GM18909 (cell line): ENCODE measurements around the gene SYTL3.
"Not testable (repeated sequence)": the region's sequence is repeated elsewhere in the genome, so short reads cannot be mapped to it uniquely, and the experiment has no call there.

Source experiments
- ATAC-seq: cut with Tn5 transposase; IDR thresholded peaks from one replicate; pipeline ENCODE4 v1.9.1; 2021; ENCODE audit warnings: mild to moderate bottlenecking; ENCODE audit not compliant: unreplicated experiment, poor library complexity

The SYTL3 gene, protein sequence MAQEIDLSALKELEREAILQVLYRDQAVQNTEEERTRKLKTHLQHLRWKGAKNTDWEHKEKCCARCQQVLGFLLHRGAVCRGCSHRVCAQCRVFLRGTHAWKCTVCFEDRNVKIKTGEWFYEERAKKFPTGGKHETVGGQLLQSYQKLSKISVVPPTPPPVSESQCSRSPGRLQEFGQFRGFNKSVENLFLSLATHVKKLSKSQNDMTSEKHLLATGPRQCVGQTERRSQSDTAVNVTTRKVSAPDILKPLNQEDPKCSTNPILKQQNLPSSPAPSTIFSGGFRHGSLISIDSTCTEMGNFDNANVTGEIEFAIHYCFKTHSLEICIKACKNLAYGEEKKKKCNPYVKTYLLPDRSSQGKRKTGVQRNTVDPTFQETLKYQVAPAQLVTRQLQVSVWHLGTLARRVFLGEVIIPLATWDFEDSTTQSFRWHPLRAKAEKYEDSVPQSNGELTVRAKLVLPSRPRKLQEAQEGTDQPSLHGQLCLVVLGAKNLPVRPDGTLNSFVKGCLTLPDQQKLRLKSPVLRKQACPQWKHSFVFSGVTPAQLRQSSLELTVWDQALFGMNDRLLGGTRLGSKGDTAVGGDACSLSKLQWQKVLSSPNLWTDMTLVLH

DNA sequence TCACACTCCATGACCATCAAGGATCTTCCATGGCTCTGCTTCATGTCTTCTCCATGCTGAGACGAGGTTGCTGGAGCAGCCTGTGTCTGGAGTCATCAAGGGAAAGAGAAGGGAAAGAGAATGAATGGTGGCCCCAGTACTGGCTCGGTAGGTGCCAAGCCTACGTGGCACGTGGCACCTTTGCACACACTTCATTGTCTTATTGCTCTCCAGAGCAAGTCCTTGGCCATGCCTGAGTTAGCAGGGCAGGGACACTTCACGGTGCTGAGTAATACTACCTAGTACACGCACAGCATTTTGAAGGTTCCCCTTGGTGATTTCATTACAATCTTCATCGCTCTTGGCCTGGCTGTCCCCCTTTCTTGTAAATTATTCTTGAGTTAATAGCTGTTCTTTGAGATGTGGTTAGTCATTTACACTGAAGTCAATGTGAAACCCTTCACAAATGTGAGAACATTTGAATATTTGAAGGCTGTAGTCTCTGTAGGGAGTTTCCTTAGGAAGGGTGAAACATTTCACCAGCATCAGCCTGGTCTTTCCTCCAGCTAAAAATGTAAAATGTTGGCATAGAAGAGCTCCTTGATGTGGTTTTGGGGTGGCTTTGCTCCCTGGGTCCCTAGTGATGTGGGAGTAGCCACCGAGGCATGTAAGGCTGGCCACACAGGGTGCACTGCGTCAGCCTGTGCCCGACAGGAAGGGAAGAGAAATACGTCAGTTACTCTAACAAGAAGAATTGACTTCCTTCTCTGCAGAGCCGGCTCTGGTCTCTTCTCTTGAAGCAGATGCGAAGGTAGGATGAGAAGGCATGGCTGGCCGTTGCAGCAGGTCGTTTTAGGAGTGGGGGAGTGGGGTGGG, at the start of gene SYTL3:
TSS of gene SYTL3 (plus strand) at position 766 of the 855 bp plus-strand sequence. CDS start 13,215 bp downstream, outside the sequence.
- peak; percentile 48 for ATAC-seq

DNA sequence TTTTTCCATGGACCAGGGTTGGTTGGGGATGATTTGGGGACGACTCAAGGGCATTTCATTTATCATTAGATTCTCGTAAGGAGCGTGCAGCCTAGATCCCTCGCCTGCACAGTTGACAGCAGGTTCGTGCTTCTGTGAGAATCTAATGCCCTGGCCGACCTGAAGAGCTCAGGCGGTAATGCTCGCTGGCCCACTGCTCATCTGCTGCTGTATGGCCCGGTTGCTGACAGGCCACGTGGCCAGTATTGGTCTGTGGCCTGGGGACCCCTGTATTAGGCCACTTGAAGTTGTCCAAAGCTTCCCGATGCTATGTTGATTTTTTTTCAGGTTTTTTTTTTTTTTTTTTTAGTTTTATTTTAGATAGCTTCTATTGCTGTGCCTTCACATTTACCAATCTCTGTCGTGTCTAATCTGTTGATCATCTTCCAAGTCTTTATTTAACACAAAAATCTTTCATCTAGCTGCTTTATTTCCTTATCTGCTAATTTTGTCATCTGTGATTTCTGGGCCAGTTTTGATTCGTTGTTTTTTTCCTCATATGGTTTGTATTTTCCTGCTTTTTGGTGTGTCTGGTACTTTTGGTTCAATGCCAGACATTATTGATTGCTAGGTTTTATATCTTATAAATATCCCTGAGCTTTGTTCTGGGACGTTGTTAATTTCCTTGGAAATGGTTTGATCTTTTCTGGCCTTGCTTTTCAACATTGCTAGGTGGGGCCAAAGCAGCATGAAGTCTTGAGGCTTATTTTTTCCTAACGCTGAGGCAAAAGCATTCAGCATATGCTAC, 46.4 kb upstream of the SYTL3 start:
- ATAC-seq = no peak

DNA sequence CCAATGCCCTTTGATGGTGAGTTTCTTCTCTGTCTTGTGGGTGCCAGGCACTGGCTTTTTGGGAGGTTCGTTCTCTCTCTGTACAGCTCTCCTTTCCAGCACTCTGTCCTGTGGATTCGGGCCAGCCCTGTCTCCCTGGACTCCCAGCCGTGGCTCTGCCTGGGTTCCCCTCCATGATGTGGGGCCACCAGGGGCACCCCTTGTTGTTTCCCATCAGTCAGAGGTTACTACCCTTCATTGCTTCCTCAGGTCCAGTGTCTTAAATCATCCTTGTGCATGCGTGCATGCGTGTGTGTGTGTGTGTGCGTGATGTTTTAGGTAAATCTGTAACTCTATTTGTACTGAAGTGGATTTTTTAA, 45.8 kb upstream of the SYTL3 start:
- no peak for ATAC-seq

DNA sequence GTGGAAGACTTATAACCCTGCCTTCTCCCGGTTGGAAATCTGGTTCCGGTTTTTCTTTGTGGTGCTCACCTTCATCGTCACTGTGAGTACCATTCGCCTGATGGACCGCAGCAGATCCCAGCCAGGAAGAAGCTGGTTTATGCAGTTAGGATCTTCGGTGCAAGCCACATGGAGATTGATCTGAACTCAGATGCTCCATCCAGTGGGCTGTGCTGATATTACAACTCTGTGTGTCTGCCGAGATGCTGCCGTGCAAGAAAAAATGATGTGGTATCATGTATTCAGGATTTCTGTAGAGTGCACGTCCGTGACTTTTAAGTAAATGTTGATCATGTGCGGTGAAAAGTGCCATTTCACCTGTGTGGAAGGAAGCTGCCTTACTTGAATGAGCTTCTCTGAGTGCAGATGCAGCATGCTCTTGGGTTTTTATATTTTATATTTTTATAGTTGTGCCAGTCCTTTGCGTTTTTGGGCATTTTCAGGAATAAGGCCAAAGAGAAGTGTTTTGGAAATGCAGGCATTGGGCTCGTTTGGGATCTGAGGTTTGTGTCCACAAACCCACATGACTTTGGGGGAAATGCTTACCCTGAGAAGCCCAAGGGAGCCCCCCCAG, 44.5 kb upstream of the SYTL3 start:
- ATAC-seq = peak; percentile 48

DNA sequence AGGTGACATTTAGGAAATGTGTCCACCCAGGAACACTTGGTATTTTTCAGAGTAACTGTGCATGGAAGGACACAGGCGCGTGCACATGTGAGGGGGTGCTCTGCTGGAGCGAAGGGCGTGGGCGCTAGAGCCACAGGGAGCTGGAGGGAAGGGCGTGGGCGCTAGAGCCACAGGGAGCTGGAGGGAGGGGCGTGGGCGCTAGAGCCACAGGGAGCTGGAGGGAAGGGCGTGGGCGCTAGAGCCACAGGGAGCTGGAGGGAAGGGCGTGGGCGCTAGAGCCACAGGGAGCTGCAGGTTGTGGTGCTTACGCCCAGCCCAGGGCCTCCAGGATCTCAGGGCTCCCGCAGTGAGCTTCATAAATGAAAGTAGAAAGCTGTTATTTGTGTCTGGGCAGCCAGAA, 43.8 kb upstream of the SYTL3 start:
- ATAC-seq = not testable (repeated sequence)

DNA sequence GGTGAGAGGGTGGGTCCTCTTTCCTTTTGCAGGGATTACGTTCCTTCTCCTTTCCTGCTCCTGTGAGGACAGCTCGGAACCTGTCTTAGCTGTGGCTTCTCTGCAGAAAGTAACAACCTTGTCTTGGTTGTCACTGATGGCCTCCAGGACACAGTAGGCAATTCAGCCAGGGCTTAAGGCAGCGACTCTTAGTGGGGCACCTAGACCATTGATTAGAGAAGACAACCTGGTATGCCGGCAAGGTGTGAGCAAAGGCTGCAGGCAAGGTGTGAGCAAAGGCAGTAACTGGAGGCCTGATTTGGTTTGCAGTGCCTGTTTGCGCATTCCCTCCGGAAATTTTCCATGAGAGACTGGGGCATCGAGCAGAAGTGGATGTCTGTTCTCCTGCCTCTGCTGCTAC, 42.9 kb upstream of the SYTL3 start:
- no peak for ATAC-seq

DNA sequence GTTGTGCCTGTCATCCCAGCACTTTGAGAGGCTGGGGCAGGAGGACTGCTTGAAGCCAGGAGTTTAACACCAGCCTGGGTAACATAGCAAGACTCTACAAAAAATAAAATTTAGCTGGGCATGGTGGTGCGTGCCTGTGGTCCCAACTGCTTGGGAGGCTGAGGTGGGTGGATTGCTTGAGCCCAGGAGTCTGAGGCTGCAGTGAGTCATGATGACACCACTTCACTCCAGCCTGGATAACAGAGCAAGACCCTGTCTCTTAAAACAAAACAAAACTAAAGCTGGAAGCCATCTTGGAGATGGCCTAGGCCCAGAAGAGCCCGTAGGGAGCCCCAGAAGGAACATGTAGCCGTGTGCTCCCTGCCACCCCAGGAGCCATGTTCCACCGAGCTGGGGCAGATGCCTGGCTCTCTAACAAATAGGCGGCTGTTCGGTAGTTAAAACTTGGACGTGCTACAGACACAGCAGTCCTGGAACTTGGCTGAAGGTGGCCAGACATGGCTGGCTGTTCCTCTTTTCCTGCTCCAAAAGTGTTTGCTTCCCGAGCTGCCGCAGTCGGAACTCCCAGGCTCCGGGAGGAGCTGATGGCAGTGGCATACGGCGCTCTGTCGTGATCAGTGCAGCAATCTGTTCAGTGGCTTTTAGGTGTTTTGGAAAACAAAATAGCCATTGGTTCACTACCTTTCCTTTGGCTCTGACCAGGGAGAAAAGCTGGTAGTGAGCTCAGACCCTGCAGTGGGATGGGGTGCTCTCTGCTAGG, 42.3 kb upstream of the SYTL3 start:
- ATAC-seq = no peak

DNA sequence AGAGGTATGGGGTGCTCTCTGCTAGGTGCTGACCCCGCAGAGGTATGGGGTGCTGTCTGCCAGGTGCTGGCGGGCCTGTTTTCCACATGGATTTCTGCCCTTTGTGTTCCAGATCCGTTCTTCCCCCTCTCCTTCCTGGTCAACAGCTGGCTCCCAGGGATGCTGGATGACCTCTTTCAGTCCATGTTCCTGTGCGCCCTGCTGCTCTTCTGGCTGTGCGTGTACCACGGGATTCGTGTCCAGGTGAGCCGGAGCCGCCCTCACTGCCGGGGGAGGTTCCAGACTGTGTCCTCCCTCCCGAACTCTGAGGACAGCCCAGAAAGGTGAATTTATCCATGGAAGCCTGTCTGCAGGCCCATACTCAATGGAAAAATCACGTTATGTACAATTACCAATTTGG, 41.6 kb upstream of the SYTL3 start:
- ATAC-seq = no peak

DNA sequence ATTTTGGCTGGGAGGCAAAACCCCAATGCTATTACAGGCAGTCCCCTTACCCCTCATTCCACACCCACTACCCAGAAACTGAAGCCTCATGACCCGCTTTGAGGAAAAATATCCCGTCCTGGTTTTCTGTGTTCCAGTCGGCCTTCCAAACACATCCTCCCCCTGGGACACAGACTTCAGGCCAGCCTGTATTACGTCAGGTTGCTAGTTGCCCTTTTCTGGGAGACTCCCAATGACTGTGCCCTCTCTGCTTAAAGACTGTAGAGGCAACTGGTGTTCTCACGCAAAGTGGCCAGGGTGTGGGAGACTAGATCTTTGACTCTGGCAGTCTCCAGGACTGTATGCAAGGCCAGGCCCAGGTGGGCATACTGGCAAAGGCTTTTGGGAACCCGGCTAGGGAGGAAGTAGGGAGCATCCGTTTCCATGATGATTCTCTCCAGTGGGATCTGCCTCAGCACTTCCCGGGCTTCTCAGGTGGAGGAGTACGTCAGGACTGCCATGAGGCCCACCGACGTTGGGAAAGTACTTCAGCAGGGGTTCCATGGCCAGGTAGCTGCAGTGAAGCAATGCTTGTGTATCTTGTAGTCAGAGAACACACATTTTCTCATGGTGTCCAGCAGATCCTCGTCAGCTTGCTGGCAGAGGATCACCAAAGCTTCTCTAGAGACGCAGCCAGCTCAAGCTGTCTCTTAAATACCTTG, 40.2 kb upstream of the SYTL3 start:
- no peak for ATAC-seq

DNA sequence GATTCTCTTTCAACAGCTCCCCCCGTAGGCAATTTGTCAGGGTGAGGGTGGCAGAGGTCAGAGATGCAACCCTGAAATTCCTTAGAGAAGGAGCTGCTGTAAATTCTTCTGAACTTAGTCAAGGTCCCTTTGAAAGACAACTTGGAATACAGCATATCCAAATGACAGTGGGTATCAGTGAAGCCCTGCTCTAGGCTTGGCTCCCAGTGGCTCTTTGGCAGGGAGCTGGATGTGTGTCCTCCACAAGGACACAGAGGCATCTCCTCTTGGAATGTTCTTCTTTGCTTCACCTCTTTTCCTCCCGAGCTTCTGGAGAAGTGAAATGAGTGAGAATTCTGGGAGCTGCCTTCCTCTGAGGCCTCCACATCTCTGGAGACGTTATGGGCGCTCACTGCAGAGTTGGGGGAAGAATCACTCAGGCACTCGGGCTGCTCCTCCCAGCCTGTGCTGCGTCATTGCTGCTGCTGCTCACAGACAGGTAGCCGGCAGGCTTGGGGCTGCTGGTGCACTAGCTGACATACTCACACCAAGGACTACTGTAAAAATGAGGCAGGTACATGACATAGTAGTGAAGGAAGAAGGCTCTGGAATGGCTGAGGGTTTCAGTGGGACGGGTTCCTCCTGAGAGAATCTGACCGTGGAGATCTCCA, 39.4 kb upstream of the SYTL3 start:
- no peak for ATAC-seq

DNA sequence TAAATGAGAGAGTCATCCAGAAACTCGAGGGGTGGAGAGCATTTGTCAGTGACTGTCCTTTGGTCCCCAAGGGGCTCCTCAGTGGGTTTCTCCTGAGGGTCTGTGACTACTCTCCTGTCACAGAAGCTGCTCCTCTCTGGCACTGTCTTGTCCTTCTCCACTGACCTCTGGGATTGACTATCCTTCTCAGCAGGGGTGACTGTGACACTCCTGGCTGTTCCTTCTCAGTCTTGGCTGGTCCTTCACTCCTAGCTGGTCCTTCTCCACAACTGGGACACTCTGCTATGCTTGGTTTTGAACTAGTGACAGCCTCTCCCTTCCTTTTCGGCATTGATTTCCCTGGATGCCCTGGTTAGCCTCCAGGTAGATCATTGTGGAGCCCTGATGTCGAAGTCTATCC, 38.8 kb upstream of the SYTL3 start:
- no peak for ATAC-seq

DNA sequence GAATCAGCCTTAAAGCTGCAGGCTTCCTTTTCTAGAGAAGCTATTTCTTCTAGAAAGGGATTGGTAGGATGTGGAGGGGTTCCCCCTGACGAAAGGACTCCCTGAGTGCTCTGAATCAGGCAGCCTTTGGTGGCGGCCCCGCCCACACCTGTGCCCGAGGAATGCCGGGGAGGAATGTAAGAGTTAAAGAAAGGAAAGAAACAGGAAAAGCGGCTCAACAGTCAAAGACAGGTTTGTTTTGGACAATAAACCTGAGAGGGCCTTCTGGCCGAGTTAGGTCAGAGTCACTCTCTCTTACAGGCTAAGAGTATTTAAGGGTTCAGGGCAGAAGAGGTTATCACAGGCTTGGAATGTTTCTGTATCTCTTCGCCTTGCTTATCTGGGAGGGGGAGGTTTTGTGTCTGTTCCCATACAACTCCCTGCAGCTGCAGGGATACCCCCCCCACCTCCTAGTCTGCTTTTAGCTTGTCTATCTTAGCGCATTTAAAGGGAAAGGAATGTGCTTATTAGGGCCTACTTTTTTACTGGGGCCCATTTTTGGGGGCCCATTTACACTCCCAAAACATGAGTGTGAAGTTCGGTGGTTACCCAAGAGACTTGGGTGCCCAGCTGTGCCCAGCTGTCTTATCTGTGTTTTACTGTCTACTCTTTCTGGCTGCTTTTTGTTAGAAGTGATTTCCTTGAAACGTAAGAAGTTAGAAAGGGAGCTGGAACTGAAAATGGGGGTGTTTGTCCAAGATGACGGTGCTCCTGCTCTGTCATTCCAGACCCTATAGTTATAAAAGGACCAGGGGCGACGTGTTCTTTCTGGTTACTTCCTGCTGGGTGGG, 38.1 kb upstream of the SYTL3 start:
- no peak for ATAC-seq

DNA sequence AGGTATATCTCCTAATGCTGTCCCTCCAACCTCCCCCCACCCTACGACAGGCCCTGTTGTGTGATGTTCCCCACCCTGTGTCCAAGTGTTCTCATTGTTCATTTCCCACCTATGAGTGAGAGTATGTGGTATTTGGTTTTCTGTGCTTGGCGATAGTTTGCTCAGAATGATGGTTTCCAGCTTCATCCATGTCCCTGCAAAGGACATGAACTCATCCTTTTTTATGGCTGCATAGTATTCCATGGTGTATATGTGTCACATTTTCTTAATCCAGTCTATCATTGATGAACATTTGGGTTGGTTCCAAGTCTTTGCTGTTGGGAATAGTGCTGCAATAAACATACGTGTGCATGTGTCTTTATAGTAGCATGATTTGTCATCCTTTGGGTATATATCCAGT, 35.2 kb upstream of the SYTL3 start:
- ATAC-seq = not testable (repeated sequence)

DNA sequence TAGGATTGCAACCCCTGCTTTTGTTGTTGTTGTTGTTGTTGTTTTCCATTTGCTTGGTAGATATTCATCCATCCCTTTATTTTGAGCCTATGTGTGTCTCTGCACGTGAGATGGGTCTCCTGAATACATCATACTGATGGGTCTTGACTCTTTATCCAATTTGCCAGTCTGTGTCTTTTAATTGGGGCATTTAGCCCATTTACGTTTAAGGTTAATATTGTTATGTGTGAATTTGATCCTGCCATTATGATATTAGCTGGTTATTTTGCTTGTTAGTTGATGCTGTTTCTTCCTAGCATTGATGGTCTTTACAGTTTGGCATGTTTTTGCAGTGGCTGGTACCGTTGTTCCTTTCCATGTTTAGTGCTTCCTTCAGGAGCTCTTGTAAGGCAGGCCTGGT, 31.6 kb upstream of the SYTL3 start:
- not testable (repeated sequence) for ATAC-seq

DNA sequence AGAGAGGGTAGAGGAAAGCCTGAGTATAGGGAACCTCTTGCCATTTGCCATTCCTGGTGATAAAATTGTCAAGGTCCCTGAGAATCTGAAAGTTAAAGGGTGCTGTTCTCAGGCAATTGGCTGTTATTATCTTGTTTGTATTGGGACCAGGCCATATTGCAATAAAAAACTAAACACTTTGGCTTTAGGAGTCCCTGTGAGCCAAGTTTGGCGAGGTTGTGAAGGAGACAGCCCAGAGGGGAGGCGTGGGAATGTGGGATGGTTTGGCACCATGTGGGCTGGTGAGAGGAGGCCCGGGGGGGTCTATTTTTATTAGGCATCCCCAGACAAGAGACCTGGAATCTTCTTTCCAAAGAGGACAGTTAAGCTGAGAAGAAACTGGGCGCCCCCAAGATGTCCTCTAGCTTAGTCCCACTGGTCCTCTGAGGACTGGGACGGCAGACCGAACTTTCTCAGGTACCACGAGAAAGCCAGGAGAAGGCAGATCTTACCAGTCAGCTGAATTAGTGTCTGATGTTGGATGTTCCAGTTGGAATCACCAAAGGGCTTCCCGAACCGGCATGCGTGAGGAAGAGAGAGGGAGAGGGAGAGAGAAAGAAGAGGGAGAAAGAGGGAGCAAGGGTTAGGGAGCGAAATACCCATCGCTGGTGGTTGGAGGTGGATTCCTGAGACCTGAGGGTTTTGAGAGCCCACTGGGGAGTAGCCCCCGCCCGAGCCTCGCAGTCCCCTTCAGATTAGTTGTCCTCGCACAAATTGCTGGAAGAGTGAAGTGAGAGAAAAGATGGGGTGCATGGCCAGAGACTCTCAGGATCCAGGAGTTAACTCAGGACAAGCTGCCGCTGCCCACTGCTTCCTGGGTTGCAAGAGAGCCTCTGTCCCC, 29.7 kb upstream of the SYTL3 start:
- ATAC-seq = no peak

DNA sequence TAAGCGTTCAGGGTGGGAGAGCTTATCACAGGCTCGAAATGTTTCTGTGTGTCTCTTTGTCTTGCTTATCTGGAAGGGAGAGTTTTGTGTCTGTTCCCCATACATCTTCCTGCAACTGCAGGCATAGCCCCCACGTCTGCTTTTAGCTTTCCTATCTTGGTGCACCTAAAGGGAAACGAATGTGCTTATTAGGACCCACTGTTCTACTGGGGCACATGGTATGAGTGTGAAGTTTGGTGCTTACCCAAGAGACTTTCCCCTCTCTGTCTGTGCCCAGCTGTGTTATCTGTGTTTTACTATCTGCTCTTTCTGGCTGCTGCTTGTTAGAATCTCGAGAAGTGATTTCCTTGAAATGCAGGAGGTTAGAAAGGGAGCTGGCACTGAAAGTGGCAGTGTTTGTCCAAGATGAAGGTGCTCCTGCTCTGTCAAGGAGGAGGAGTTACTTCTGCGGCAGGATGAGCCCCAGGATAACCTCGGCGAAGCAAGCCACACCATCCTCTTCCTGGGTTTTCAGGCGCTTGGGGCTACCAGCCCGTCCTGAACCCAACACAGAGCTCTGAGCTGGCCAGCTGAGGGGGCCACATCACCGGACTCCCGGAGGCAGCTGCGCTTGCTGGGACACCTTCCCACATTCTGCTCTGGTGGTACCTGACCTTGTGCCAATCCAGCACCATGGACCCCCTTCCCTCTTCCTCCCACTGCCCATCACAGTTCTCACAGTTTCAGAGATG, 28.7 kb upstream of the SYTL3 start:
- no peak for ATAC-seq
